Endothelial cell of umbilical vein (primary cell): ENCODE results near the gene DGAT2. TPM values are rescaled to one million over a fixed set of nuclear protein-coding genes. Genes with fewer than 3 reads are reported as not detected.

Source experiments
- BruUV-seq: library from RNA; stranded (reverse); fragments of 400-500 nt; replicated peaks from 2 replicates; lab custom pipeline; 2021; lab: Mats Ljungman, UMichigan
- CTCF ChIA-PET: fragments of 300-600, 350-600 bp; sonication (Branson Sonifier 250); formaldehyde crosslinking; loops from one replicate; lab custom pipeline; 2021; ENCODE audit warnings: antibody characterized with exemption, inconsistent platforms; lab: Charles Lee
- POLR2A ChIA-PET: fragments of 300-600, 350-600 bp; sonication (Branson Sonifier 250); formaldehyde crosslinking; loops from one replicate; lab custom pipeline; 2021; ENCODE audit warnings: antibody characterized with exemption, inconsistent platforms; lab: Charles Lee
- DNase-seq: peaks from one replicate; pipeline ENCODE4 v3.0.0-alpha.2; 2011; ENCODE audit warnings: low read depth, low spot score
- FAIRE-seq: peaks from 2 replicates; lab custom pipeline; 2011; peaks lifted over from hg19 to GRCh38; lab: Jason Lieb, UNC
- H2AFZ ChIP-seq: 2 replicates; pipeline ENCODE4 v1.6.0; 2012; ENCODE audit warnings: low read depth, low read length, control low read depth, inconsistent platforms
- H3K27ac ChIP-seq: 2 replicates; pipeline ENCODE4 v1.5.1; 2011; ENCODE audit warnings: low read depth, mild to moderate bottlenecking, control low read depth, low read length, moderate library complexity; ENCODE audit not compliant: insufficient read depth
- H3K27me3 ChIP-seq, 2 experiments: 2 replicates each; pipeline versions ENCODE4 v1.6.0 to v1.6.1; 2011; ENCODE audit warnings: low read length in 2 of 2, mixed read lengths in 1 of 2; ENCODE audit not compliant: control insufficient read depth in 2 of 2, insufficient read depth in 2 of 2
- H3K36me3 ChIP-seq, 2 experiments: 2 replicates in 1 of 2; 3 replicates in 1 of 2; pipeline ENCODE4 v1.5.1; 2011; ENCODE audit warnings: low read length in 2 of 2, mild to moderate bottlenecking in 1 of 2, moderate library complexity in 1 of 2; ENCODE audit not compliant: control insufficient read depth in 2 of 2, insufficient read depth in 2 of 2; ENCODE audit errors: extremely low read depth in 1 of 2
- H3K4me1 ChIP-seq: 3 replicates; pipeline ENCODE4 v1.5.1; 2011; ENCODE audit warnings: mild to moderate bottlenecking, low read length; ENCODE audit not compliant: control insufficient read depth, insufficient read depth; ENCODE audit errors: extremely low read depth
- H3K4me2 ChIP-seq: 2 replicates; pipeline ENCODE4 v1.6.1; 2011; ENCODE audit warnings: low read length, control low read depth, mixed read lengths; ENCODE audit not compliant: insufficient read depth
- H3K4me3 ChIP-seq, 3 experiments: fragments of 200-600 bp in 1 of 3; sonication (generic), shearing (Covaris generic) in 1 of 3; replicated peaks in 1 of 3; 2 replicates each; pipeline ENCODE4 v1.5.1; 2011 to 2016; ENCODE audit warnings: control low read depth in 3 of 3, low read length in 3 of 3, mild to moderate bottlenecking in 2 of 3, inconsistent platforms in 1 of 3, low read depth in 1 of 3, moderate library complexity in 1 of 3; ENCODE audit not compliant: insufficient read depth in 1 of 3
- H3K79me2 ChIP-seq: 2 replicates; pipeline ENCODE4 v1.6.0; 2012; ENCODE audit warnings: low read length, inconsistent platforms; ENCODE audit not compliant: control insufficient read depth, insufficient read depth
- H3K9ac ChIP-seq: replicated peaks from 2 replicates; pipeline ENCODE3; 2011; ENCODE audit warnings: low read length, control low read depth; ENCODE audit not compliant: insufficient read depth; ENCODE audit errors: extremely low read depth
- H3K9me1 ChIP-seq: replicated peaks from 3 replicates; pipeline ENCODE4 v1.6.0; 2011; ENCODE audit warnings: mild to moderate bottlenecking, low read length; ENCODE audit not compliant: control insufficient read depth, insufficient read depth; ENCODE audit errors: extremely low read depth
- H3K9me3 ChIP-seq: replicated peaks from 2 replicates; pipeline ENCODE4 v1.5.1; 2012; ENCODE audit warnings: low read length, inconsistent platforms; ENCODE audit not compliant: control insufficient read depth, insufficient read depth
- H4K20me1 ChIP-seq: replicated peaks from 2 replicates; pipeline ENCODE3; 2011; ENCODE audit warnings: mild to moderate bottlenecking, low read length; ENCODE audit not compliant: control insufficient read depth, insufficient read depth; ENCODE audit errors: extremely low read depth
- EZH2 ChIP-seq: IDR thresholded peaks from 2 replicates; pipeline ENCODE4 v1.6.1; 2012; ENCODE audit warnings: borderline replicate concordance, low read depth, mild to moderate bottlenecking, moderate library complexity, low read length, inconsistent platforms; ENCODE audit not compliant: severe bottlenecking
- FOS ChIP-seq: IDR thresholded peaks from 2 replicates; pipeline ENCODE4 v1.6.1; 2011; ENCODE audit warnings: mild to moderate bottlenecking, low read length, moderate library complexity, borderline replicate concordance; ENCODE audit not compliant: insufficient read depth
- GATA2 ChIP-seq: IDR thresholded peaks from 2 replicates; pipeline ENCODE4 v1.7.0; 2011; ENCODE audit warnings: low read depth, mild to moderate bottlenecking, moderate library complexity, mixed read lengths, low read length; ENCODE audit not compliant: insufficient read length, insufficient read depth
- JUN ChIP-seq: IDR thresholded peaks from 2 replicates; pipeline ENCODE4 v1.6.1; 2011; ENCODE audit warnings: borderline replicate concordance, low read depth; ENCODE audit not compliant: insufficient read length, insufficient read depth
- MAX ChIP-seq: IDR thresholded peaks from 2 replicates; pipeline ENCODE4 v1.6.1; 2011; ENCODE audit not compliant: insufficient read depth, insufficient read length
- MYC ChIP-seq: IDR thresholded peaks from one replicate; pipeline ENCODE4 v1.6.1; 2011; ENCODE audit warnings: mild to moderate bottlenecking, low read depth, low read length
- POLR2A ChIP-seq: IDR thresholded peaks from 2 replicates; pipeline ENCODE4 v1.6.1; 2012; ENCODE audit warnings: low read depth, mild to moderate bottlenecking, control low read depth, low read length
- POLR2AphosphoS5 ChIP-seq: IDR thresholded peaks from 2 replicates; pipeline ENCODE4 v1.6.1; 2012; ENCODE audit warnings: low read depth, mild to moderate bottlenecking, control low read depth, low read length, moderate library complexity; ENCODE audit not compliant: insufficient read depth
- dilution Hi-C: fragments of 300-500 bp; cut with MboI; formaldehyde crosslinking; loops from one replicate; pipeline ENCODE4 v1.15.0; 2019; ENCODE audit warnings: low sequenced_read_pairs; ENCODE audit not compliant: extremely low pct_ligation_motif_present
- intact Hi-C: fragments of 100-400 bp; cut with micrococcal nuclease; formaldehyde crosslinking; loops from one replicate; pipeline ENCODE4 v1.10.0; 2022
- polyA plus RNA-seq, 4 experiments: library from polyadenylated mRNA; depleted of rRNA in 3 of 4; stranded (reverse) in 3 of 4; unstranded in 1 of 4; fragments of >200 nt; gene quantifications; 2 replicates each; pipeline versions ENCODE4 v1.2.1 to v1.2.3, GENCODE V29; 2011 to 2012; ENCODE audit warnings: missing spikeins in 1 of 4
- total RNA-seq: library from RNA; stranded (reverse); gene quantifications from 2 replicates; pipeline ENCODE4 v1.2.3, GENCODE V29; 2021
- TF ChIP-seq, protein P1 (sequence below), 2 donors: IDR thresholded peaks; 1 replicate in 1 of 2; 2 replicates in 1 of 2; pipeline ENCODE4 v1.5.1; 2011; ENCODE audit warnings: low read length in 2 of 2, mild to moderate bottlenecking in 2 of 2, moderate library complexity in 2 of 2, control low read depth in 1 of 2, inconsistent platforms in 1 of 2, low read depth in 1 of 2; ENCODE audit not compliant: insufficient read depth in 1 of 2; ENCODE audit errors: extremely low read depth in 1 of 2

Gene DGAT2
- total and polyA plus RNA-seq, 2 donors (not counting 3 experiments of a cell fraction or from before 2014, with no cell fraction given), result 0.55 to 0.79 TPM

GRCh38 chr11:75812542-75813040 is 44.0 kb downstream of the DGAT2 start:
- H3K9me1 ChIP-seq, result no peaks in the 10 kb centered on the region
- H3K9me3 ChIP-seq, result no peaks in the 10 kb centered on the region
- DNase-seq, result peak; percentile 28
- no peaks in the 10 kb centered on the region for H4K20me1 ChIP-seq
- H2AFZ ChIP-seq, result no peak overlapping the region
- dilution Hi-C loops, result no loop called here
- H3K9ac ChIP-seq, result peak overlapping the region; percentile 68
- peak overlapping the region; percentile 99 for H3K27ac ChIP-seq
- H3K79me2 ChIP-seq, result peaks cover 25% of the 10 kb centered on the region
- ChIA-PET POLR2A (interaction anchor here (2.5 kb wide), 1 partner anchor 14 kb away, joined by 18 read pairs; no protein-coding TSS in a partner anchor), CTCF (interaction anchor here (0.7 to 5.9 kb wide), 7 partner anchors 10 to 340 kb away, joined by 3 to 59 read pairs (median 18); no protein-coding TSS in a partner anchor)
- peak overlapping the region; percentile 81 for H3K4me2 ChIP-seq
- no peaks in the 10 kb centered on the region for H3K27me3 ChIP-seq
- H3K4me1 ChIP-seq, result peaks cover 29% of the 10 kb centered on the region
- intact Hi-C loops, result loop anchor here (1.0 to 5.0 kb wide), 3 partner anchors 9 to 40 kb away; no protein-coding TSS in a partner anchor
- H3K36me3 ChIP-seq, result no peaks in the 10 kb centered on the region
- no peak overlapping the region for H3K4me3 ChIP-seq
- peak; percentile 67 for FAIRE-seq
- TF ChIP-seq GATA2, result no peak
- no peak for TF ChIP-seq MYC
- TF ChIP-seq POLR2AphosphoS5, result no peak
- TF ChIP-seq POLR2A, result no peak
- TF ChIP-seq, protein P1, sequence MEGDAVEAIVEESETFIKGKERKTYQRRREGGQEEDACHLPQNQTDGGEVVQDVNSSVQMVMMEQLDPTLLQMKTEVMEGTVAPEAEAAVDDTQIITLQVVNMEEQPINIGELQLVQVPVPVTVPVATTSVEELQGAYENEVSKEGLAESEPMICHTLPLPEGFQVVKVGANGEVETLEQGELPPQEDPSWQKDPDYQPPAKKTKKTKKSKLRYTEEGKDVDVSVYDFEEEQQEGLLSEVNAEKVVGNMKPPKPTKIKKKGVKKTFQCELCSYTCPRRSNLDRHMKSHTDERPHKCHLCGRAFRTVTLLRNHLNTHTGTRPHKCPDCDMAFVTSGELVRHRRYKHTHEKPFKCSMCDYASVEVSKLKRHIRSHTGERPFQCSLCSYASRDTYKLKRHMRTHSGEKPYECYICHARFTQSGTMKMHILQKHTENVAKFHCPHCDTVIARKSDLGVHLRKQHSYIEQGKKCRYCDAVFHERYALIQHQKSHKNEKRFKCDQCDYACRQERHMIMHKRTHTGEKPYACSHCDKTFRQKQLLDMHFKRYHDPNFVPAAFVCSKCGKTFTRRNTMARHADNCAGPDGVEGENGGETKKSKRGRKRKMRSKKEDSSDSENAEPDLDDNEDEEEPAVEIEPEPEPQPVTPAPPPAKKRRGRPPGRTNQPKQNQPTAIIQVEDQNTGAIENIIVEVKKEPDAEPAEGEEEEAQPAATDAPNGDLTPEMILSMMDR (IDR thresholded peaks at IDR 0.05; ENCODE audit: extremely low read depth in 1 of 2, insufficient read depth in 1 of 2, low read depth in 1 of 2, low read length in 2 of 2), result no peak
- TF ChIP-seq EZH2, result no peak
- no peak for TF ChIP-seq JUN
- TF ChIP-seq MAX, result no peak
- no peak for TF ChIP-seq FOS
- no TSS peak for BruUV-seq
